Stromal cell of bone marrow (primary cell): ENCODE measurements around the gene PTGES.
"Not testable (repeated sequence)": the region's sequence is repeated elsewhere in the genome, so short reads cannot be mapped to it uniquely, and the experiment has no call there.

ENCODE experiments used
- DNase-seq: peaks from one replicate; pipeline ENCODE4 v3.0.0-alpha.2; 2012; ENCODE audit warnings: low read depth

Gene PTGES, protein sequence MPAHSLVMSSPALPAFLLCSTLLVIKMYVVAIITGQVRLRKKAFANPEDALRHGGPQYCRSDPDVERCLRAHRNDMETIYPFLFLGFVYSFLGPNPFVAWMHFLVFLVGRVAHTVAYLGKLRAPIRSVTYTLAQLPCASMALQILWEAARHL

DNA sequence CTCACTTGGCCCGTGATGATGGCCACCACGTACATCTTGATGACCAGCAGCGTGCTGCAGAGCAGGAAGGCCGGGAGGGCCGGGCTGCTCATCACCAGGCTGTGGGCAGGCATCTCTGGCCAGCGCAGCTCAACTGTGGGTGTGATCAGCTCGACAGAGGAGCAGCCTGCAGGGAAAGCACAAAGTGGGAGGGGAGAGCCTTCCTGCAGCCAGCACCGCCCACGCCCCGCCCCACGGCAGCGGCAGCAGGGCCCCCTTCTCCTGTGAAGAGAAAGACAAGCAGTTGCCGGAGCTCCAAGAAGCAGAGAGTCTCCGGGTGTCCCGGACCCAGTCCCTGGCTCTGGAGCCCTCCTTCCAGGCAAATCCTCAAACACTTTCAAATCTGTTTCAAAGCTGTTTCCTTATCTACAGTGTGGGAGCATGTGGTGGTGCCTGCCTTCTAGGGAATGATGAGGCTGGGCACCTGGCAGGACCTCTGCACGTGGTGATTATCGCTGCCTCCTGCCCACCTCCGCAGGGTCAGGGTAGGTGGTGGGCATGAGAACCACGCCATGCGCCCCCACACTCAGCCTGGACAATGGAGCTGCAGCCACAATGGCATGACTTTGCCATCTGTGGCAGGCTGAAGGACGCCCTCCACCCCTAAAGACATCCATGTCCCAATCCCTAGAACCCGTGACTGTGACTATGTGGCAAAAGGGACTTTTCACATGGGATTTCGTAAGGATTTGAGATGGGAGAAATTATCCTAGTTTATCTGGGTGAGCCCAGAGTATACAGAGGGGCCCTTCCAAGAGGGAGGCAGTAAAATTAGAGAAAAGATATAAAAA, at the start of gene PTGES:
Gene PTGES (minus strand): TSS at position 143 of the 830 bp plus-strand sequence. CDS start 30 bp downstream, at position 113.
- DNase-seq = peak; percentile 79

DNA sequence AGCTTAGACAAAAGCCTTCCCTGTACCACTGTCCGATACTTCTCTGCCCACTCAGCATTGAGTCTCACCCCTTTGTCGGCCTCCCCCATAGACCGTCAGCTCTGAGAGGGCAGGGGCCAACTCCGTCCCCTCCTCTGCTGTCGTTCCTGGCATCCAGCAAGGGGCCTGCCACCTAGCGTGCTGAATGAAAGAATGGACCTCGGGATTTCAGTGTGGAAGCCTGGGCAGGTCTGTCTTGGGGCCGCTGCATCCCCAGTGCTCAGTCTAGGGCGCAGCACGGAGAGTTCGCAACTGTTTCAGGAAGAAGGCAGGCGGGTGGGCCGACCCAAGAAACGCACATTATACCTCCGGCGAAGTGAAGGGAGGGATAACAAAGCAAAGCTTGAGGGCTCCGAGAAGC, 48.7 kb upstream of the PTGES start:
- no peak for DNase-seq

DNA sequence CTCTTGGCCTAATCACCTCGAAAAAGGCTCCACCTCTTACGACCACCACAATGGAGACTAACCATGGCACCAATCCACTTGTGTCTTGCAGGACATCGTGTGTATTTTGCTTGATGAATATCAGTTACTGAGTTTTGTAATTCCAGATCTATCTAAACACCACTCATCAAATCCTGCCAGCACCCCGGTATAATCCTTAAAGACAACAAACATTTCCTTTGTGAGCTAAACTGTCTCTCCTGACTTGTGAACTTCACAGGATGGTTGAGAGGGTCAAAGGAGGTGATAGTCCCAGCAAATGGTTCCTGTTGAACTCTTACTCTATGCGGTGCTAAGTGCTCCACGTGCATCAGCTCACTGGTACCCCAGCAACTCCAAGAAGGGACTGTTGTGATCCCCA, 46.1 kb upstream of the PTGES start:
- DNase-seq = no peak

DNA sequence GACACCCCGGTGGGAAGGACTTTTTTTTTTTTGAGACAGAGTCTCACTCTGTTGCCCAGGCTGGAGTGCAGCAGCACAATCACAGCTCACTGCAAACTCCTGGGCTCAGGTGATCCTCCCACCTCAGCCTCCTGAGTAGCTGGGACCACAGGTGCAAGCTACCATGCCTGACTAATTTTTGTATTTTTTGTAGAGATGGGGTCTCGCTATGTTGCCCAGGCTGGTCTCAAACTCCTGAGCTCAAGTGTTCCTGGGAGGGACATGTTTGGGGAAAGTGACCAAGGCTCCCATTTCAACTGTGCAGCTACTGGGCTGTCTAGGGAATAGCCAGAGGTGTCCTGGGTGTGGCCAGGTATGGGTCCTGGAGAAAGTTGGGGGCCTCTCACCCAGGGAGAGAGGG, 43.2 kb upstream of the PTGES start:
- DNase-seq = not testable (repeated sequence)

DNA sequence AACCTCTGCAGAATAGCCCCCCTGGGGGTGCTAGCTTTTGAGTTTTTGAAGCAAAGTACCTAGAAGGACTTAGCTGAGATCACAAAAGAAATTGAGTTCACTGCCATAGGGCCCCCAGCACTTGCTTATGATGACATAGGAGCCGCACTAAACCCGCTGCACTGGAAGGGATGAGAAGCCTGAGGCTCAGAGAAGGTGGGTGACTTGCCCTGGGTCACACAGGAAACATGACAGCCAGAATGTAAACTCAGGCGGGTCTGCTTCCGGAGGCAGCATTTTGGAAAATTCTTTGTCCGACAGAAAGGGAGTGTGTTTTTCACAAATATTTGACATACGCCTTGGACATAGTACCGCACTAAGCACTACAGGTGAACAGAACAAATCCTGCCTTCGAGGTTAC, 41.7 kb upstream of the PTGES start:
- DNase-seq = no peak

DNA sequence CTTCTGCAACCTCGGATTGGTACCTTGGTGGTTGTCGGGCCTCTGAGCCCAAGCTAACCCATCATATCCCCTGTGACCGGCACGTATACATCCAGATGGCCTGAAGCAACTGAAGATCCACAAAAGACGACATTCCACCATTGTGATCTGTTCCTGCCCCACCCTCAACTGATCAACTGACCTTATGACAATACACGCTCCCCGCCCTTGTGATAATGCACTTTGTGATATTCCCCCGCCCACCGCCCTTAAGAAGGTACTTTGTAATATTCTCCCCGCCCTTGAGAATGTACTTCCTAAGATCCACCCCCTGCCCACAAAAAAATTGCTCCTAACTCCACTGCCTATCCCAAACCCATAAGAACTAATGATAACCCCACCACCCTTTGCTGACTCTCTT, 33.6 kb upstream of the PTGES start:
- no peak for DNase-seq

DNA sequence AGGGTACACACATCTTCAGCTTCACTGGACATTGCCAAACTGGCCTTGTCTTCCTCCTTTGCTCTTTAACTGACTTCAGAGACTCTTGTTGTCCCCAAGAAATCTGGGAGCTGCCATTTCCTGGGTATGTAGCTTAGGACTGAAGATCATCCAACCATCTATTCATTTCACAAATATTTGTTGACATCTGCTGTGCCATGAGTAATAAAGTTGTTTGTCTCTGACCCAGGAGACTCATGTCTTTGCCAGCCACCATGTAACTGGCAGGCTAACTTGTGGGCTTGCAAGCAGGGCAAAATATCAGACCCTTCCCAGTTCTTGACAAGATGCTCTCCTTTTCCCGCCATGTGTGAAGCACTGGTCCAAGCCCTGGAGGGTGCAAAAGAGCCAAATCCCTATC, 33.0 kb upstream of the PTGES start:
- no peak for DNase-seq

DNA sequence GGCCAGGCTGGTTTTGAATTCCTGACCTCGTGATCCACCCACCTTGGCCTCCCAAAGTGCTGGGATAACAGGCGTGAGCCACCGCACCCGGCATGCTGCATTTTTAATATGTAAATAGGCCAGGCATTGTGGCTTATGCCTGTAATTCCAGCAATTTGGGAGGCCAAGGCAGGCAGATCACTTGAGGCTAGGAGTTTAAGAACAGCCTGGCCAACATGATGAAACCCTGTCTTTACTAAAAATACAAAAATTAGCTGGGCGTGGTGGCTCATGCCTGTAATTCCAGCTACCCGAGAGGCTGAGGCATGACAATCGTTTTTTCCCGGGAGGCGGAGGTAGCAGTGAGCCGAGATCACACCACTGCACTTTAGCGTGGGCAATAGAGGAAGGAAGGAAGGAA, 32.1 kb upstream of the PTGES start:
- DNase-seq = not testable (repeated sequence)

DNA sequence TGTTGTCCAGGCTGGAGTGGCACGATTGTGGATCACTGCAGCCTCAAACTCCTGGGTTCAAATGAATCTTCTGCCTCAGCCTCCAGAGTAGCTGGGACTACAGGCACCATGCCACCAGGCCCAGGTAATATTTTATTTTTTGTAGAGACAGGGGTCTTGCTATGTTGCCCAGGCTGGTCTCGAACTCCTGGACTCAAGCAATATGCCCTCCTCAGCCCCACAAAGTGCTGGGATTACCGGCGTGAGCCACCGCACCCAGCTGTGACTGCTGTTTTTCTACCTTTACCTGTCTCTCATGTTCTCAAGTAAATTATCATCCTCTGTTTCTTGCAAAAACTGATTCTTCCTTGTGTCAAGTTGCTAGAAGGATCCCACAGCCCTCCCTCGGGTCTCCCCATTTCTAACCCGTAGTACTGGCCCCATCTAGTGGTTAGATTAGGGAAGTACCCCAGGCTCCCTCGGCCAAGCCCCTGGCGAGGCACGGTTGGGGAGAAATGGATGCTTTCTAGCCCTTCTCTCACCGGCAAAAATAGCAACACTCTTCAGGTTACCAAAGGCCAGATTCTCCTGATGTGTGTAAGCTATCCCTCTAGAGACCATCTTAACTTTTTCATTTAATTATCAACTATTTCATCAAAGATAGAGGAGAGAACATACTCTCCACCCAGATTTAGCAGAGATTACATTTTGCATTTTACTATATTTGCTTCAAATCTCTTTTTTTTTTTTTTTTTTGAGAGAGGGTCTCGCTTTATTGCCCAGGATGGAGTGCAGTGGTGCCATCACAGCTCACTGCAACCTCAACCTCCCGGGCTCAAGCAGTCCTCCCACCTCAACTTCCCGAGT, 30.9 kb upstream of the PTGES start:
- DNase-seq = peak; percentile 59

DNA sequence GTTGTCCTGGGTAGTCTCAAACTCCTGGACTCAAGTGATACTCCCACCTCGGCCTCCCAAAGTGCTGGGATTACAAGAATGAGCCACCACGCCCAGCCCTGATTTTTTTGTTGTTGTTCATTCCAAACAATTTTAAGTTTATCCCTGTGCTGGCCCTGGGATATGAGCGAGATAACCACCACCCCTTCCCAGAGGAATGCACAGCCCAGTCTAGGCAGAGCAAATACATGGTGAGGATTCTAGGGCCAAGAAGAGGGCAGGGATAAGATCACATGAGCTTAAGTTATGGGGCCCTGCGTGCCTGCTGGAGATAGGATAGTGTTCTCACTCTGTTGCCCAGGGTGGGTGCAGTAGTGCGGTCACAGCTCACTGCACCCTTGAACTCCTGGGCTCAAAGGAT, 29.1 kb upstream of the PTGES start:
- DNase-seq = peak; percentile 22

DNA sequence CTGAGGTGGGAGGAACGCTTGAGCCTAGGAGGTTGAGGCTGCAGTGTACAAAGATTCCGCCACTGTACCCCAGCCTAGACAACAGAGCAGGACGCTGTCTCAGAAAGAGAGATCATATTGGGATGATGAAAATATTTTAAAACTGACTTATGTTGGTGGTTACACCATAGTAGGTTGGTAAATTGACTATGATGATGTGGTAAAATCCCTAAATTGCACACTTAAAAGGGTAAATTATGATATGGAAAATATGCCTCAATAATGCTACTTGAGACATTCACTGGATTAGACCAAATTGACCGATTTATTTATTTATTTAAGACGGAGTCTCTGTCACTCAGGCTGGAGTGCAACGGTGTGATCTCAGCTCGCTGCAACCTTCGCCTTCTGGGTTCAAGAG, 28.3 kb upstream of the PTGES start:
- no peak for DNase-seq

DNA sequence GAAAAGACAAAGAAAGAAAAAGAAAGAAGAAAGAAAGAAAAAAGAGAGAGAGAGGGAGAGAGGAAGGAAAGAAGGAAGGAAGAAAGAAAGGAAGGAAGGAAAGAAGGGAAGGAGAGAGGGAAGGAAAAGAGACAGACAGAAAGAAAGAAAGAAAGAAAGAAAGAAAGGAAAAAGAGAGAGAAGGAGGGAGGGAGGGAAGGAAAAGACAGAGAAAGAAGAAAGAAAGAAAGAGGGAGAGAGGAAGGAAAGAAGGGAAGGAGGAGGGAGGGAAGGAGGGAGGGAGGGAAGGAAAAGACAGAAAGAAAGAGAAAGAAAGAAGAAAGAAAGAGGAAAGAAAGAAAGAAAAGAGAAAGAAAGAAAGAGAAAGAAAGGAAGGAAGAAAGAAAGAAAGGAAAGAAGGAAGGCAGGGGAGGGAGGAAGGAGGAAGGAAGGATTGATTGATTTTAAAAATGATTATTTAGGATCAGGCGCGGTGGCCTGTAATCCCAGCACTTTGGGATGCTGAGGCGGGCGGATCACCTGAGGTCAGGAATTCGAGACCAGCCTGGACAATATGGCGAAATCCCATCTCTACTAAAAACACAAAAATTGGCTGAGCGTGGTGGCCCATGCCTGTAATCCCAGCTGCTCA, 26.8 kb upstream of the PTGES start:
- DNase-seq = no peak

DNA sequence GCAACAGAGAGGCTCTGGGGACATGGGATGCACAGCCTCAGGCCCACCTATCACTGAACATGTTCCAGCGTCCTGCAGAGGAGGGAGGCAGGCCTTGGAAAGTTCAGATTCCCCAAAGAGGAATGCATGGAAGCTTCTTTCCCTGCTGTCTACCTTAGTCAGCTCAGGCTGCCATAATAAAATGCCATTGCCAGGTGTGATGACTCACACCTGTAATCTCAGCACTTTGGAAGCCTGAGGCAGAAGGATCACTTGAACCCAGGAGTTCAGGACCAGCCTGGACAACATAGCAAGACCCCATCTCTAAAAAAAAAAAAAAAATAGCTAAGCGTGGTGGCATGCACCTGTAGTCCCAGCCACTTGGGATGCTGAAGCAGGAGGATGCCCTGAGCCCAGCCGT, 25.6 kb upstream of the PTGES start:
- DNase-seq = no peak

DNA sequence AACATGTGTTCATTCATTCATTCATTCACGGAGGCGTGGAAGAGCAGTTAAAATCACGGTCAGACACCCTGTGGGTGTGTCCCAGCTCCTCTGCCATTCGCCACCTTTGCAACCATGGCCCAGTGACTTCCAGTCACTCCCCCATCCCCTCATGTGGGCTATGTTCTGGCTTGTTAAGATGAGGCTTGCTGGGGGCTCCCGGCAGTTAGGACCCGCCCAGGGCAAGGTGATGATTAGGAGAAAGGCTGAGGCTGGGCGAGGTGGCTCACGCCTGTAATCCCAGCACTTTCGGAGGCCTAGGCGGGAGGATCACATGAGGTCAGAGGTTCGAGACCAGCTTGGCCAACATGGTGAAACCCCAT, 24.9 kb upstream of the PTGES start:
- no peak for DNase-seq

DNA sequence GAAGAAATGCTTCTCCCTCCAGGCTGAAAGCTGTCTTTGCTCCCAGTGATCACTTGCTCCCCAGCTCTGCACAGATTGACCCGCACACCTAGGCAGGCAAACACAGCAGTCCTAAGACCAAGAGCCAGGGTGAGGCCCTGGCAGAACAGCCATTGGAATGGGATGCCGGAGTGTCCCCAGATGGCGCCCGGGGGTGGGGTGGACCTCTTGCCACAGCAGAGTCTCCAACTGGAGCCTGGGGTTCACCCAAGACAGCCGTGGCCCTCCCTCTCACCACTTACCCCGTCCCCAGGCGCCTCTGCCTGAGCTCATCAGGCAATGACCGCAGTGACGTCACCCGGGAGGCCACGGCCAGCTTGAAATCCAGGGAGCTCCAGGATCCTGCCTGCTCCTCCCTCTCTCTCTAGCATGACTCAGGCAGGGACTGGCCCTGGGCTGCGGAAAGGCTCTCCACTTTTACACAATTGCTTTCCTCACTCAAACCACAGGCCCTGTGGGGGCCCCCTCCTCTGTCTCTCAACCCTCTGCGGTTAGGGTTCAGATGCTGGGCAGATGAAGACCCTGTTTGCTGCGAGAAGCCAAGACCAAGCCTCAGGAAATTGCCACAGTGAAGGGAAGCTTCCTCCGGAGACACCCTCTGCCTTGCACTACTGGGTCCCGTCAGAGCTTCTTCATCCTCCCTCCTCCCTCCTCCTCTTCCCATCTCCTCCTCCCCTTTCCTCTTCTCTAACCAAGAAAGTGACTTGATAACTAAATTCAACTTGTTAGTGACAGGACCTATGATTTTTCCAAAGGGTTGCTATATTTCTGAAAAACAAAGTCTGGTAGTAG, 24.3 kb upstream of the PTGES start:
- DNase-seq = peak; percentile 100

DNA sequence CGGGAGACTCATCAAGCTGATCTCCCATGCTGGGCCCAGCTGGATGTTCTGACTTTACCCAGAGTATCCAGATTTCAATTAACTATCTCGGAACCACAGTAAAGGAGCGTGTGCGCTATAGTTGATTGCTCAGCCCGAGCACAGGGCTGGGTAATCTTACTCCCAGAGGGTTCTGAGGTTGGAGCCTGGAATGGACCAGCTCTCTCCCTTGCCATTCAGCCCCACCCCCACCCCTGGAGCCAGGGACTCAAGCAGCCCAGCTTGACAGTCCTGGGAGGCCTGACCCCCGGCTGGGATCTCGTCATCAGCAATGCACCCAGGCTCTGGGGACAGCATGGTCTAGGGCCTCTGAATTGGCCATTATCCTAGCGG, 23.7 kb upstream of the PTGES start:
- DNase-seq = peak; percentile 56

DNA sequence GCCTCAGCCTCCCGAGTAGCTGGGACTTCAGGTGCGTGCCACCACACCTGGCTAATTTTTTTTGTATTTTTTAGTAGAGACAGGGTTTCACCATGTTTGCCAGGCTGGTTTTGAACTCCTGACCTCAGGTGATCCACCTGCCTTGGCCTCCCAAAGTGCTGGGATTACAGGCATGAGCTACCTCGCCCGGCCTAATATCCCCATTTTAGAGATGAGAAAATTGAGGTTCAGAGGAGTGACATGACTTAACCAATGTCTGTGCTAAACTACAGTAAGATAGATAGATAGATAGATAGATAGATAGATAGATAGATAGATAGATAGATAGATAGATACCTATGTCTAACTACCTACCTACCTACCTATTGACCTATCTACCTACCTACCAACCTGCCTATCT, 23.3 kb upstream of the PTGES start:
- not testable (repeated sequence) for DNase-seq

DNA sequence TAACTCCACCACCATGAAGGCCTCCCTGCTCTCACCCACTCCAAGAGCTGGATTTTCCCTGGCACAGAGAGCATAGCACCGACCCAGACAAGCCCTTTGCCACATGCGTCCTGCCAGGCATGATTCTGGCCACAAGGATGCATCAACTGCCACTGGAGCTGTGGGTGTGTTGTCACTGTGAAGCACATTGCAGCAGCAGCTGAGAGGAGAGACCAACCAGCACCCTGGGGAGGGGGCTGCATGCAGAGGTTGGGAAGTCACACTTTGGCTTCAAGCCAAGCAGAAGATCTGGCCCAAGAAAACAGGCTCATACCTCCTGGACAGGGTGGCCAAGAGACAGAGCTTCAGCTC, 22.6 kb upstream of the PTGES start:
- DNase-seq = no peak

DNA sequence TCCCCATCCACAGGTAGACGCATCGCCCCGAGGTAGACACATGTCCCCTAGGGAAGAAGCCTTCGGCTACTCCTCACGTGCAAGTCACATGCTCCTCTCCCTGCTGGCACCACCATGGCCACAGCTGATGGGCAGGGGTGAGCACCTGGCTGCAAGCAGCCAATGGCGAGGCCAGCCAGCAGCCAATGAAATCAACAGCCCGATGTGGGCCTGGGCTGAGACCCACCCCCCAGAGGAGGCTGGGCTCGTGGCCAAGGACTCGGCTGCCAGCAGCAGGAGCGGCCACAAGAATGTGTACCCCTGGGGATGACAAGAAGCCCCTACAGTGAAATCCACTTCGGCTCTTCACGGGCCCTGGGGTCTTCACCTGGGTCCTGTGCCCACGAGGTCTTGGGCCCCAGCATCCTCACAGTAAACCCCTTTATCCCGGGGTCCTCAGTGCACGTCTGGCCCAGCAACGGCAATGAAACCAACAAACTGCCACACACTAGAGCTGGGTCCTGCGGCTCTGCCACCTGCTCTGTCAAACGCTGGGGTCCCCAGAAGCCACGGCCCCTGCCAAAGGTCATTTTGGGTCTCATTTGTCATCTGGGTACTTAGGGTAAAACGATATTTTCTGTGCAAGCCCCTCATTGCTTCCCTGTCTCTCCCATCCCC, 22.1 kb upstream of the PTGES start:
- DNase-seq = no peak

DNA sequence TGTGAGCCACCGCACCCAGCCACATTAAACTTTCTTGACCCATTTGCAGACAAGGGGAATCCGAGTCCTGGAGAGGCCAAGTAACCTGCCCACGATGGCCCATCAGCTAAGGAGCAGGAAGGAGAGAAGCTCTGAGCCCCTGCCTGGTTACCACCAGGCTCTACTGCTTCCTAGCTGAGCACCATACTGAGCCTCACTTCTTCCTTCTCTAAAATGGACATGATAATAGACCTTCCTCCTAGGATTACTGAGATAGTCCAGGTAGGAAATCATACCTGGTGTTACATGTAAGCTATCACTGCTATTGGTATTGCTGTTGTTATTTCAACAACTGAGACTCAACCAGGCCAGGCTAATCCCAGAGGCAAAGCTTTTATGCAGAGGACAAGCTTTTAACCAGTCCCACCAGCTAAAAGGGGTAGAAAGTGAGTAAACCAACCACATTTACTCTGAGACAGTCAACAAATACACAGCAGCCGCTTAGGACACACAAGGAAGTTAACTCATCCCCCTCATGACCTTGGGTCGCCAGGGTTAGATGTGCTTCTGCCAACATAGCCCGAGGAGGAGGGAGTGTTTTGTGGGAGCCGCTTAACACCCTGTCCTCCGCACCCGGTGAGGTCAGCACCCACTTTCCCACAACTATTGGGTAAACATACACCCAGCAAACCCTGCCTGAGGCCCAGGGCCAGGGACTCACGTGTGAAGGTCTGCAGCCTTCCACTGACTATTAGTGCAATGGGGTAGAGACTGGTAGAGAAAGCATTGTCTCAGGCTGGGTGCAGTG, 20.6 kb upstream of the PTGES start:
- peak; percentile 63 for DNase-seq
